Spinal cord (tissue), 10 donors: ENCODE measurements around the gene TMEM184B. TPM values are rescaled to one million over a fixed set of nuclear protein-coding genes. Genes with fewer than 3 reads are reported as not detected.

Source experiments
- DNase-seq, 6 donors: peaks; one replicate each; pipeline versions ENCODE4 v3.0.0 to v3.0.0-alpha.2; 2013 to 2015; ENCODE audit warnings: low spot score in 6 of 6, low read depth in 4 of 6
- H3K27ac ChIP-seq: one replicate; pipeline ENCODE4 v1.5.1; 2013; ENCODE audit warnings: low read depth, low read length, control low read depth
- H3K27me3 ChIP-seq: one replicate; pipeline ENCODE4 v1.6.1; 2013; ENCODE audit warnings: low read length; ENCODE audit not compliant: control insufficient read depth, insufficient read depth
- H3K36me3 ChIP-seq: one replicate; pipeline ENCODE4 v1.6.1; 2013; ENCODE audit warnings: low read length; ENCODE audit not compliant: control insufficient read depth, insufficient read depth
- H3K4me1 ChIP-seq: one replicate; pipeline ENCODE4 v1.6.1; 2013; ENCODE audit warnings: low read length; ENCODE audit not compliant: control insufficient read depth, insufficient read depth
- H3K4me3 ChIP-seq: one replicate; pipeline ENCODE4 v1.5.1; 2013; ENCODE audit warnings: low read depth, low read length, control low read depth
- H3K9me3 ChIP-seq: one replicate; pipeline ENCODE4 v1.6.1; 2013; ENCODE audit warnings: low read length; ENCODE audit not compliant: control insufficient read depth, insufficient read depth
- WGBS: methylation state at CpG from one replicate; pipeline ENCODE4 v1.1.5; 2013; ENCODE audit warnings: missing lambda C conversion rate; ENCODE audit not compliant: insufficient coverage; 5-methylcytosine and 5-hydroxymethylcytosine counted together
- polyA plus RNA-seq, 2 donors: library from polyadenylated mRNA; unstranded; fragments of 120-200 nt; gene quantifications; one replicate each; pipeline ENCODE4 v1.2.1, GENCODE V29; 2013; ENCODE audit not compliant: insufficient read length in 2 of 2
- total RNA-seq, 2 donors: library from RNA; depleted of rRNA in 1 of 2; stranded (reverse); fragments of 120-200 nt in 1 of 2; fragments of >200 nt in 1 of 2; gene quantifications; one replicate each; pipeline versions ENCODE4 v1.2.3 to v1.2.4, GENCODE V29; 2013 to 2014
- donor health status: healthy.

TMEM184B gene
- total and polyA plus RNA-seq, 4 donors: 15.6 to 85.6 (median 41.5) TPM

GRCh38 chr22:38295863-38296262 lies 23.1 kb upstream of the TMEM184B start:
- Histone ChIP-seq H3K9me3 (no peaks in the 10 kb centered on the region), H3K4me1 (peaks cover 7% of the 10 kb centered on the region), H3K4me3 (no peak overlapping the region), H3K27me3 (no peaks in the 10 kb centered on the region), H3K36me3 (peaks cover 99% of the 10 kb centered on the region), H3K27ac (no peak overlapping the region)
- DNase-seq: no peak
- 90% methylated on average over 9 of the region's 9 CpGs for WGBS

GRCh38 chr22:38295339-38295738 lies 22.5 kb upstream of the TMEM184B start:
- WGBS: 89% methylated on average over 6 of the region's 6 CpGs

GRCh38 chr22:38294193-38294592 lies 21.4 kb upstream of the TMEM184B start:
- WGBS: 89% methylated on average over 21 of the region's 26 CpGs
- Histone ChIP-seq H3K9me3 (no peaks in the 10 kb centered on the region), H3K4me3 (no peak overlapping the region), H3K27ac (no peak overlapping the region), H3K27me3 (no peaks in the 10 kb centered on the region), H3K36me3 (peaks cover 96% of the 10 kb centered on the region), H3K4me1 (peaks cover 7% of the 10 kb centered on the region)
- no peak for DNase-seq

More at GRCh38 chr22:38295339-38295738, 22.5 kb upstream of the TMEM184B start:
- H3K27ac ChIP-seq: no peak overlapping the region
- H3K4me1 ChIP-seq: peaks cover 7% of the 10 kb centered on the region
- DNase-seq: no peak
- H3K27me3 ChIP-seq: no peaks in the 10 kb centered on the region
- peaks cover 96% of the 10 kb centered on the region for H3K36me3 ChIP-seq
- no peak overlapping the region for H3K4me3 ChIP-seq
- H3K9me3 ChIP-seq: no peaks in the 10 kb centered on the region

GRCh38 chr22:38292694-38293093 lies 19.9 kb upstream of the TMEM184B start:
- WGBS: 80% methylated on average over 7 of the region's 9 CpGs
- no peak for DNase-seq
- no peak overlapping the region for H3K4me3 ChIP-seq
- H3K4me1 ChIP-seq: peaks cover 7% of the 10 kb centered on the region
- no peaks in the 10 kb centered on the region for H3K27me3 ChIP-seq
- H3K36me3 ChIP-seq: peaks cover 94% of the 10 kb centered on the region
- H3K27ac ChIP-seq: no peak overlapping the region
- H3K9me3 ChIP-seq: no peaks in the 10 kb centered on the region

GRCh38 chr22:38291201-38291777 lies 18.5 kb upstream of the TMEM184B start:
- 62% methylated on average over 13 of the region's 22 CpGs for WGBS
- no peak overlapping the region for H3K27ac ChIP-seq
- H3K4me1 ChIP-seq: peaks cover 9% of the 10 kb centered on the region
- H3K4me3 ChIP-seq: no peak overlapping the region
- no peaks in the 10 kb centered on the region for H3K9me3 ChIP-seq
- H3K36me3 ChIP-seq: peaks cover 90% of the 10 kb centered on the region
- no peaks in the 10 kb centered on the region for H3K27me3 ChIP-seq
- no peak for DNase-seq

GRCh38 chr22:38290347-38290746 lies 17.5 kb upstream of the TMEM184B start:
- no peaks in the 10 kb centered on the region for H3K9me3 ChIP-seq
- 87% methylated on average over 7 of the region's 8 CpGs for WGBS
- no peak overlapping the region for H3K27ac ChIP-seq
- peaks cover 9% of the 10 kb centered on the region for H3K4me1 ChIP-seq
- H3K4me3 ChIP-seq: no peak overlapping the region
- DNase-seq: no peak
- H3K36me3 ChIP-seq: peaks cover 83% of the 10 kb centered on the region
- no peaks in the 10 kb centered on the region for H3K27me3 ChIP-seq

- H3K4me3 ChIP-seq: no peak overlapping the region
- DNase-seq: no peak
- H3K27me3 ChIP-seq: no peaks in the 10 kb centered on the region
- no peak overlapping the region for H3K27ac ChIP-seq
- H3K36me3 ChIP-seq: peaks cover 80% of the 10 kb centered on the region
- WGBS: 90% methylated on average over 8 of the region's 12 CpGs
- no peaks in the 10 kb centered on the region for H3K9me3 ChIP-seq
- peaks cover 9% of the 10 kb centered on the region for H3K4me1 ChIP-seq
Observed at GRCh38 chr22:38289583-38290082, 16.8 kb upstream of the TMEM184B start.

GRCh38 chr22:38286915-38287669 lies 14.3 kb upstream of the TMEM184B start:
- no peaks in the 10 kb centered on the region for H3K27me3 ChIP-seq

GRCh38 chr22:38285018-38285417 lies 12.2 kb upstream of the TMEM184B start:
- Histone ChIP-seq H3K9me3 (no peaks in the 10 kb centered on the region), H3K4me1 (peaks cover 2% of the 10 kb centered on the region), H3K27ac (no peak overlapping the region), H3K27me3 (no peaks in the 10 kb centered on the region), H3K4me3 (no peak overlapping the region), H3K36me3 (peaks cover 48% of the 10 kb centered on the region)
- DNase-seq: no peak
- 96% methylated on average over 3 of the region's 8 CpGs for WGBS

More at GRCh38 chr22:38286915-38287669, 14.3 kb upstream of the TMEM184B start:
- 90% methylated on average over 11 of the region's 11 CpGs for WGBS
- DNase-seq: no peak
- no peak overlapping the region for H3K27ac ChIP-seq
- no peaks in the 10 kb centered on the region for H3K9me3 ChIP-seq
- peaks cover 6% of the 10 kb centered on the region for H3K4me1 ChIP-seq
- H3K36me3 ChIP-seq: peaks cover 65% of the 10 kb centered on the region
- no peak overlapping the region for H3K4me3 ChIP-seq

- DNase-seq: no peak
- H3K4me3 ChIP-seq: no peak overlapping the region
- no peaks in the 10 kb centered on the region for H3K9me3 ChIP-seq
- no peak overlapping the region for H3K27ac ChIP-seq
- H3K4me1 ChIP-seq: peaks cover 2% of the 10 kb centered on the region
- 75% methylated on average over 1 of the region's 5 CpGs for WGBS
- H3K27me3 ChIP-seq: no peaks in the 10 kb centered on the region
- H3K36me3 ChIP-seq: peaks cover 38% of the 10 kb centered on the region
Observed at GRCh38 chr22:38284042-38284402, 11.2 kb upstream of the TMEM184B start.
